Measurements from ENCODE around the gene ANTXR1.

ANTXR1 gene

GRCh38 chr2:69167469-69167822 is 154.5 kb downstream of the ANTXR1 start:
- no peak overlapping the region for H3K4me3 ChIP-seq
- no peaks in the 10 kb centered on the region for H3K9me3 ChIP-seq
- TF ChIP-seq, protein P1, sequence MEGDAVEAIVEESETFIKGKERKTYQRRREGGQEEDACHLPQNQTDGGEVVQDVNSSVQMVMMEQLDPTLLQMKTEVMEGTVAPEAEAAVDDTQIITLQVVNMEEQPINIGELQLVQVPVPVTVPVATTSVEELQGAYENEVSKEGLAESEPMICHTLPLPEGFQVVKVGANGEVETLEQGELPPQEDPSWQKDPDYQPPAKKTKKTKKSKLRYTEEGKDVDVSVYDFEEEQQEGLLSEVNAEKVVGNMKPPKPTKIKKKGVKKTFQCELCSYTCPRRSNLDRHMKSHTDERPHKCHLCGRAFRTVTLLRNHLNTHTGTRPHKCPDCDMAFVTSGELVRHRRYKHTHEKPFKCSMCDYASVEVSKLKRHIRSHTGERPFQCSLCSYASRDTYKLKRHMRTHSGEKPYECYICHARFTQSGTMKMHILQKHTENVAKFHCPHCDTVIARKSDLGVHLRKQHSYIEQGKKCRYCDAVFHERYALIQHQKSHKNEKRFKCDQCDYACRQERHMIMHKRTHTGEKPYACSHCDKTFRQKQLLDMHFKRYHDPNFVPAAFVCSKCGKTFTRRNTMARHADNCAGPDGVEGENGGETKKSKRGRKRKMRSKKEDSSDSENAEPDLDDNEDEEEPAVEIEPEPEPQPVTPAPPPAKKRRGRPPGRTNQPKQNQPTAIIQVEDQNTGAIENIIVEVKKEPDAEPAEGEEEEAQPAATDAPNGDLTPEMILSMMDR (IDR thresholded peaks at IDR 0.05), result no peak
- H3K27ac ChIP-seq, result peak overlapping the region; percentile 90 to 96
- no peaks in the 10 kb centered on the region for H3K27me3 ChIP-seq
- DNase-seq, result no peak
- peaks cover 0 to 100% (median 88%) of the 10 kb centered on the region in 4 donors for H3K4me1 ChIP-seq
- intact Hi-C loops (cut with DNase I; ENCODE audit: low total_unique reads), result loop anchor here (10.0 kb wide), 1 partner anchor 143 kb away; no protein-coding TSS in a partner anchor
- H3K36me3 ChIP-seq, result no peaks in the 10 kb centered on the region

DNA sequence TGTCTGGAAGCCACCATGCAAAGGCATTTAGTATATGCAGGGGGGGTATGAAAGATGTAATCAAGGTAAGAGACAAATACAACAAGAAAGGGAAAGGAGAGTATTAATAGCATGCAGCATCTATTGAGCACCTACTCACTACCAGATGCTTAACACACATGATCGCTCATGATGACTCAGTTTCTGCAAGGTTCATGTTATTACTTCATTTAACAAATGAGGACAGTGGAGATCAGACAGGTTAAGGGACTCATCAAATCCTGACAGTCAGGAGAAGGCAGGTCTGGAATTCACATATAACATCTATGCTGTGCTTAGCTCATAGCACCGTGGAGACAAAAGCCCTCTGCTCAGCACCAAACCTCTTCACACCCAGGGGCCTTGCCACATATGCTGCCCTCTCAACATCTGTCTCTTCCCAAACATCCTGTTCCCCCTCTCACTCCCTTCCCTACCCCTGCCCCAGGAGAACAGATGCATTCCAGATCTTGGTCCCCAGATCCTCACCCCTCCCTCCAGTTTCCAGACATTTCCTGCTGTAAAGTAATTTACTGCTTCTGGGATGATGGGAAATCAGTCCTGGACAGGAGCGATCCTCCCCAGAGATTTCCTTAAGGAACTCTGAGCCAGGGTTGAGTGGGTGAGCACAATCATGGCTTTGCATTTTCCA is 155.3 kb downstream of the ANTXR1 start:
- no peak overlapping the region for H3K4me3 ChIP-seq
- peak overlapping the region; percentile 90 to 96 for H3K27ac ChIP-seq
- TF ChIP-seq, protein P1 (IDR thresholded peaks at IDR 0.05), result no peak
- H3K36me3 ChIP-seq, result no peaks in the 10 kb centered on the region
- peaks cover 0 to 100% (median 87%) of the 10 kb centered on the region in 4 donors for H3K4me1 ChIP-seq
- intact Hi-C loops (cut with DNase I; ENCODE audit: low total_unique reads), result loop anchor here (10.0 kb wide), 1 partner anchor 143 kb away; no protein-coding TSS in a partner anchor
- no peaks in the 10 kb centered on the region for H3K27me3 ChIP-seq
- DNase-seq, result no peak
- no peaks in the 10 kb centered on the region for H3K9me3 ChIP-seq

DNA sequence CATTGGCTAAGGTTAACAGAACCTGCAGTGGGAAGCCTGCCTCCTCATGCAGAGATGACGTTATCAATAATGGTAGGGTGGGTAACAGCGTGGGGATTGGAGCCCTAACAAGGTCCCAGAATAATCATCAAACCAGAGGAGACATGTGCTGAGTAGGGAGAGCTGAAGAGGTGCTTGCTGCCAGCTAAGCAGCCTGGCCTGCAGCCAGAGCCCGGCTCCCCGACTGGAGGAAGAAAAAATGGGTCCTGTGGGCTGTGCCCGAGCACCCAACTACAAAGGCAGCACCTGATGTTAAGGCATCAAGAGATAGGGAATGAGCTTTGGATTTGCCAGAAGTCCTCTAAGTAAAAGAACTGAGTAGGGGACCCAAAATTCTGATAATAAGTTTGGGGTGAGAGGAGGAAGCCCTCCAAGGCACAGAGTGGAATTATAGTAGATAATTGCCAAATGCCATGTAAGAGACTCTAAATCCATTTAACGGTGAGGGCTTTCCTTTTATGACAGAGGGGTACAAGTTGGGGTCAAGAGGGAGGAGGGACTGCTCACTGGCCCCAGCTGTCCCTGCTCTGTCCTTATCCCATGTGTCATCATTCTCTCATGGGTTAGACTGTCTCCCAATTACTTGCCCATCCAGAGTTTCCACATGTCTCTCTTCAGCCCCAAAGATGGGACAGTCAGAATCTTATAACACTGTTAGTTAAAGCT is 156.1 kb downstream of the ANTXR1 start:
- Histone ChIP-seq H3K27ac (peak overlapping the region; percentile 90 to 96), H3K4me3 (no peak overlapping the region), H3K9me3 (no peaks in the 10 kb centered on the region), H3K4me1 (peaks cover 0 to 100% (median 87%) of the 10 kb centered on the region in 4 donors), H3K27me3 (no peaks in the 10 kb centered on the region), H3K36me3 (no peaks in the 10 kb centered on the region)
- DNase-seq, result no peak
- intact Hi-C loops (cut with DNase I; ENCODE audit: low total_unique reads), result loop anchor here (10.0 kb wide), 1 partner anchor 144 kb away; no protein-coding TSS in a partner anchor
- TF ChIP-seq, protein P1 (IDR thresholded peaks at IDR 0.05), result no peak

DNA sequence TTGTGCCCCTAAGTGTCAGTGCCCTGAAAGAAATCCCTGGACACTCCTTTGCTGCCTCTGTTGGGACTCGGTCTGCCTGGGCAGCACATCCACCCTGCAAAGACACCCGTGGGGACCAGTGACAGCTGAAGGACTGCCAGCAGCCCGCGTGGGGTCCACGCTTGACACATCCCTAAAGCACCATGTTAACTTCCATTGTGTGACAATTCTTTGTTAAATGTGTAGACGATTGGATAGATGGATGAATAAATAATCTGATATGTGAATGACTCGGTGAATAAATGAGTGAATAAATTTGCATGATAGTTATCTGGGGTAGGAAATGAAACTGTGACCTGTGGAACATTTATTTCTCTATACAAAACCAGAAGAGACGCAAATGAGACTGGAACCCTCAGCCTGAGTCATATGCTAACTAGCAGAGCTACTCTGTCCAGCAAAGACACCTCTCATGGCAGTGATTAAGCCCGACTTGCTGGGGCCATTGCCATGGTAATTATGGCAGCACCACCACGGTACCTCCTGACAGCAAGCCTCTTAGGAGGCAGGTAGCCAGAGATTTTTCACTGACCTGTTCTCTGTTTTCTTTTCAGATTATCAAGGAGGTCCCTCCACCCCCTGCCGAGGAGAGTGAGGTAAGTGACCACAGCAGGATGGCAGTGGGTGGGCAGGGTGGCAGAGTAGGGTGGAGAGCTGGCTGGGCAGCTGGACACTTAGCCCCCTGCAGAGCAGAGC is 156.8 kb downstream of the ANTXR1 start:
- intact Hi-C loops (cut with DNase I; ENCODE audit: low total_unique reads), result loop anchor here (10.0 kb wide), 1 partner anchor 145 kb away; no protein-coding TSS in a partner anchor
- TF ChIP-seq, protein P1 (IDR thresholded peaks at IDR 0.05), result no peak
- peak overlapping the region; percentile 90 to 96 for H3K27ac ChIP-seq

DNA sequence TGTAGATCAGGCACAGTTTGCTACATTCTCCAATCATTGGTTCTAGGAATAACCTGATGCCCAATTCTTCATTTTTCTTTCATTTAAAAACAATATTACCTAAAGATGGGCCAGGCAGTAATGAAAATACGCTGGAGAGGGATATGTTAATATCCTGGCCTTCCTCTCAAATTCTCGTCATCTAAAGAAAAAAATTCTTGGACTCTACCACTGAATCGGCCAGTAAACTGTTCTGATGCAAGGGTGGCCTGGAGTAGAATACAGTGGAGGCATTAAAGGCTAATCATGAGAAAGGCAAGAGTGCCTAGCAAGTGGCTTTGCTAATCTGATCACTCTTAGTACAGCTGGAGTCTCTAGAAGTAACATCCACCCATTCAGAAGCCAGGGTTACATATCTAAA is 157.7 kb downstream of the ANTXR1 start:
- DNase-seq, result no peak
- Histone ChIP-seq H3K27ac (peak overlapping the region; percentile 90 to 96), H3K9me3 (no peaks in the 10 kb centered on the region), H3K36me3 (no peaks in the 10 kb centered on the region), H3K4me3 (no peak overlapping the region), H3K27me3 (no peaks in the 10 kb centered on the region), H3K4me1 (peaks cover 0 to 100% (median 80%) of the 10 kb centered on the region in 4 donors)
- intact Hi-C loops (cut with DNase I; ENCODE audit: low total_unique reads), result no loop called here
- TF ChIP-seq, protein P1 (IDR thresholded peaks at IDR 0.05), result no peak

More for the DNA sequence above, 156.8 kb downstream of the ANTXR1 start:
- H3K36me3 ChIP-seq, result no peaks in the 10 kb centered on the region
- no peak for DNase-seq
- no peak overlapping the region for H3K4me3 ChIP-seq
- no peaks in the 10 kb centered on the region for H3K9me3 ChIP-seq
- H3K27me3 ChIP-seq, result no peaks in the 10 kb centered on the region
- H3K4me1 ChIP-seq, result peaks cover 0 to 100% (median 83%) of the 10 kb centered on the region in 4 donors
